NCI-H2171 (cell line): ENCODE results near the gene PTH1R.
"Not testable (repeated sequence)": the region's sequence is repeated elsewhere in the genome, so short reads cannot be mapped to it uniquely, and the experiment has no call there.

ENCODE experiments used
- DNase-seq: peaks from one replicate; lab custom pipeline; 2025; lab: John Stamatoyannopoulos, UW

PTH1R gene

DNA sequence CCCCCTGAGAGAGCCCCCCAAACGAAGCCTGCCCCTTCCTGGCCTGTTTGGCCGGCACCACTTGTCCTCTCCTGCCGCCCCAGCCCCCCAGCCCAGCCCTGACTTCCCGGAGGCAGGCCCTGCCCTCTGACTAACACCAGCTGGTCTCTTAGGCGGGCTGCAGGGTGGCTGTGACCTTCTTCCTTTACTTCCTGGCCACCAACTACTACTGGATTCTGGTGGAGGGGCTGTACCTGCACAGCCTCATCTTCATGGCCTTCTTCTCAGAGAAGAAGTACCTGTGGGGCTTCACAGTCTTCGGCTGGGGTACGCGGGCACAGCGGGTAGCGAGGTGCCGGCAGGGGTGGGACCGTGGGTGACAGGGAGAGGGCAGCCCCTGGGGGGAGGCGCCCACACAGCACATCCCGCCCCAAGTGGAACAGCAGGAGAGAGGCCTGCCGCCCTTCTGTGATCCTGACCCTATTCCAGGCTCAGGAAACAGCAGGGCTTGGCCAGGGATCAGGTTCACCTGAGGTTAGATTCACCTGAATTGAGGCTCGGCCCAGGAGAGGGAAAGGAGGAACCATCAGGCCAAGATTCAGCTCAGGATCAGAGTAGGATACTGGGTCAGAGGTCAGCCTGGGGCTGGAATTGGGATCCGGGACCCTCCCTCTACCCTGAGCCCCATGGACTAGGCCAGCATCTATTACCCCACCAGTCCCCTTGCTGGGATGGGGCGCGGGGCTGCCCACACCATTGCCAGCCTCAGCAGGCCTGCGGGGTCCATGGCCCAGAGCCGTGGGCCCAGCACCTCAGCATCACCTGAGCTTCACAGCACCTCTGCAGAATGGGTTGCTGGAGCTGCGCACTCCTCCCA is 21.9 kb downstream of the PTH1R start:
- DNase-seq, result no peak

DNA sequence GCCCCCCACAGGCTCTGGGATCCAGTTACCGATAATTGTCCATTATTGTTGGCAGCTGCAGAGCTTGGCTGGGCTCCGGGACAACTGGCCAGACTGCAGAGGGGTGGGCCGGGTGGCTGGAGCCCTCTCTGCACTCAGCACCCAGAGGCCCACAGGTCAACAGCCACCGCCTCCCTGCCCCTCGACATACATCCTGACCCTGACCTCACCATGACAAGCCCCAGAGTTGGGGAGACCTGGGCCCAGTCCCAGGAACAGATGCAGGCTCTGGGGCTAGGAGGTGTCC is 22.4 kb downstream of the PTH1R start:
- DNase-seq, result no peak

DNA sequence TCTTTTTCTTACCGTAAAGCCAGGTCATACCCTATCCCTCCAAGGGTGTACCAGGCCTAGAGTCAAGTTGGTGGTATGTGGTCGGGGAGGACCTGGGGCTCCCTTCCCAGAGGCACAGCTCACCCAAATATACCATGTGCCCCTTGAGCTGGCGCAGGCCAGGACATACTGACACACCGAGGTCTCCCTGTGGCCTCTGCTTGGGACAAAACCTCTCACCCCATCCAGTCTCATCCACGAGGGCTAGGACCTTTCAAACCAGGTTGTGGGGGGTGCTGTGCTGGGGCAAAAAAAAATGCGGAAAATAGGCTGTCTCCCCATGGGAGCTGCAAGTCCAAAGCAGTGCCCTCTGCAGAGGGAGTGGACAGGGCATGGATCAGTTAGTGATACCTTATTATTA is 22.8 kb downstream of the PTH1R start:
- no peak for DNase-seq

DNA sequence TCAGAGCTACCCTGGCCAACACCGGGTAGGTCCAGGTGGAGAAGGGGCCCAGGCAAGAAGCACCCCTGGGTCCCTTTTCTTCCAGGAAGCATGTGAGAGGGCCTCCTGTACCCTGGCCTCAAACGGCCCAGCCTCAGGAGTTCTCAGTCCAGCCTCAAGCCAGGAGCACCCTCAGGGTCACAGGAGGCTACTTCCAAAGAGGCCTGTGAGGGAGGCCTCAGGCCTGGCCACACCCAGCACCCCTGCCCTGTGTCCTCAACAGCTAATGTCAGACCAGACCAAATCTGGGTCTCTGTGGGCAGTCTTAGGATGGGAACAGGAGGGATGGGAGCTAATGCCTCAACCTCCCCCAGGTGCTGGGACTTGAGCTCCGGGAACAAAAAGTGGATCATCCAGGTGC is 23.5 kb downstream of the PTH1R start:
- DNase-seq, result no peak

DNA sequence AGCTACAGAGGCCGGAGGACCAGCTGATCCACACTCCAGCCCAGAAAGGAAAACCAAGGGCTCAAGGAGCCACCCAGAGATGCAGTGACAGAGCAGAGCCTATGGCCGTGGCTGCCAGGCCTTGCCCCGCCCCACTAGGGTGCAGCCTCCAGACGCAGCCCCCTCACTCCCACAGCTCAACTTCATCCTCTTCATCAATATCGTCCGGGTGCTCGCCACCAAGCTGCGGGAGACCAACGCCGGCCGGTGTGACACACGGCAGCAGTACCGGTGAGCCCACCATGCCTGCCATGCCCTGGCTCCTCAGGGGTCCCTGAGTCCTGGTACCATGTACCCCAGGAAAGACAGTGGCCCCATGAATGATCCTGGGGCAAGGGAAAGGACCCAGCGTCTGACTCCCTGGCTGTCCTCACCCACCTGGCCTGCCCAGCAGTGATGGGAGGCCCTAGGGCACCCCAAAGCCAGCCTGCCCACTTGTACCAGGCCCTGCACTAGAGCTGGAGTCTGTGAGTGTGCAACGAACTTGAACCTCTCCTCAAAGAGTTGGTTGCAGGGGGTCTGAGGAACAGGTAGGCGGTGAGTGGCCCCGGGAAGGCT is 24.2 kb downstream of the PTH1R start:
- no peak for DNase-seq

DNA sequence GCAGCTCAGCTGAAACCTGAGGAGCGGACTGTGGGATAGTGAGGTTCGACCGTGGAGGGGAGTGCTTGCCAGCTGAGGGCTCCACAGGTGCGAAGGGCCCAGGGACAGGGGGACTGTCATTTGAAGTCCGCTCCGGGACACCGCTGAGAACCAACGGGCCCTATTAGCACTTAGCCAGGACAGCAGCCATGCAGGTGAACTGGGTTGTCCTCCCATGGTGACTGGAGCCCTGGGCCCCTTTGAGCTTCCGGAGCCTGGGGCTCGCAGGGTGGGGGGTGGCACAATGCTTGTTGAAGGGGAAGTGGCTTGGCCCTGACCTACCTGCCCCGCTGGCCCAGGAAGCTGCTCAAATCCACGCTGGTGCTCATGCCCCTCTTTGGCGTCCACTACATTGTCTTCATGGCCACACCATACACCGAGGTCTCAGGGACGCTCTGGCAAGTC is 24.7 kb downstream of the PTH1R start:
- no peak for DNase-seq

DNA sequence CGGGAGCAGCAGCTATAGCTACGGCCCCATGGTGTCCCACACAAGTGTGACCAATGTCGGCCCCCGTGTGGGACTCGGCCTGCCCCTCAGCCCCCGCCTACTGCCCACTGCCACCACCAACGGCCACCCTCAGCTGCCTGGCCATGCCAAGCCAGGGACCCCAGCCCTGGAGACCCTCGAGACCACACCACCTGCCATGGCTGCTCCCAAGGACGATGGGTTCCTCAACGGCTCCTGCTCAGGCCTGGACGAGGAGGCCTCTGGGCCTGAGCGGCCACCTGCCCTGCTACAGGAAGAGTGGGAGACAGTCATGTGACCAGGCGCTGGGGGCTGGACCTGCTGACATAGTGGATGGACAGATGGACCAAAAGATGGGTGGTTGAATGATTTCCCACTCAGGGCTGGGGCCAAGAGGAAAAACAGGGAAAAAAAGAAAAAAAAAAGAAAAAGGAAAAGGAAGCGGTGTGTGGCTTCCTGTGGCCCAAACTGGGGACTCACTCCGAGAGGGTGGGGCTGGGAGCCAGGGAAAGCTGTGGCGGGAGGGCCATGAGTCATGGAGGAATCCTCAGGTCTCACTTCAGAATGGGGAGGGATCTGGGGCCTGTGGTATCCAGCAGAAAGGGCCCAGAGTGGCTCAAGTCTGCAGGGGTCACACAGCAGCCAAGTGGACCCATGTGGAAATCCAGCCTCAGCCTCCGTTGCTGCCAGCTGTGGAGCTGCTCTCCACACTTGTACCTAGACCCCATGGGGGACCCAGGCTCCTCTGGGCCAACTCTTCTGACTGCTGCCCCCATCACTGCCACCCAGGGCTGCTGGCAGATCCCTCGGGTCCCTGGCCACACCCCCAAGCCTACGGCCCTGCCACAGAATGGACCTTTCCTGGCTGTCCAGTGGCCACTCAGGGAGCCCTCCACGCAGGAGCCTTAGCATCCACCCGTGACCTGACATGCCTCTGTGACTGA is 26.1 kb downstream of the PTH1R start:
- no peak for DNase-seq

DNA sequence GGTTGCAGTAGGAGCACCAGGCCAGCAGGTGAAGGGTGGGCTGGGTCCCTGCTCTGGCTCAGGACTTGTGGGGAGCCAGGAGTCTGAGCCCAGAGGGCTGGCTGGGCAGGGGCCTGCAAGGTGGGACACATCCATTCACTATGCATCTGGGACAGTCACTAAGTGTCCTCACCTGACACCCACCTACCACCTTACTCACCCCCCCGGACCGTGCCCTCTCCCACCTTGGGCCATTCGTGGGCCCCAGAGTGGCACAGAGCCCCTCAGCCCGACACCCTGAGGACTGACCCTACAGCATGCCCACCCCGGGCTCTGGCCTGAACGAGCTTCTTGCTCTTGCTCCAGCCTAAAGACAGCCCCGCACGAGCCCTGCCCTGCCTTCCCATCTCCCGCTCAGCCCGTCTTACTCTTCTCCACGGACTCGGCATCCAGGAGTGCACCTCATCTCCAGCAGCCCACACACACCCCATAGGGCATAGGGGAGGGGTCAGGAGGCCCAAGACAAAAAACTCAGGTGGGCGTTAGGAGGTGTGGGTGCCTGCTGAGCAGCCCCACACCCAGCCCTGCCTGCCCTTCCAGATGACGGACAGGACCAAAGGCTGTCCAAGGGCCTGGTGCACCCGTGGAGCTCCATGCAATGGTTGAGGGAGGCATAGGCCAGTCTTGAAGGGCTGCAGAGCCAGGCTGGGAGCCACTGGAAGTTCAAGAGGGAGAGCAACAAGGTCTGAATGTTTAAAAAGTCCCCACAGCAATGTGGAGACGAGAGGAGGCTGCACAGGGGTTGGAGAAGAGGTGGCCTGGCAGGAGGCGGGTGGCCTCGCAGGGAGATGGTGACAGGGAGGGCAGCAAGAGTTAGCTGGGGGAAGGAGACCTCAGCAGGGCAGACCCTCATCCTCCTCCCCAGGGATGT is 27.0 kb downstream of the PTH1R start:
- no peak for DNase-seq

DNA sequence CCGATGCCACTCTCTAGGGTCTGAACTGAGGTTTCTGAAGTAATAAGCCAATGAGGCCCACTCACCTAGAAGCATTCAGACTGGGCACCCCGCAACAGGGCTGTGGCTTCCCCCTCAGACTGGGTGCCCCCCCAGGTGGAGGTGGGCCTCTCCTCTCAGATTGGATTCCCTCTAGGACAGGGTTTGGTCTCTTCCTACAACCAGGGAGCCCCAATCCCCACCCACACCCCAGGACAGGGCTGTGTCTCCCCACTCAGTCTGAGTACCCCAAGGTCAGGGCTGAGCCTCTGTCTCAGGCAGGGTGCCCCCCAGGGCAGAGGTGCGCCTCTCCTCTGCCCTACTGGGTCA is 27.7 kb downstream of the PTH1R start:
- DNase-seq, result no peak

DNA sequence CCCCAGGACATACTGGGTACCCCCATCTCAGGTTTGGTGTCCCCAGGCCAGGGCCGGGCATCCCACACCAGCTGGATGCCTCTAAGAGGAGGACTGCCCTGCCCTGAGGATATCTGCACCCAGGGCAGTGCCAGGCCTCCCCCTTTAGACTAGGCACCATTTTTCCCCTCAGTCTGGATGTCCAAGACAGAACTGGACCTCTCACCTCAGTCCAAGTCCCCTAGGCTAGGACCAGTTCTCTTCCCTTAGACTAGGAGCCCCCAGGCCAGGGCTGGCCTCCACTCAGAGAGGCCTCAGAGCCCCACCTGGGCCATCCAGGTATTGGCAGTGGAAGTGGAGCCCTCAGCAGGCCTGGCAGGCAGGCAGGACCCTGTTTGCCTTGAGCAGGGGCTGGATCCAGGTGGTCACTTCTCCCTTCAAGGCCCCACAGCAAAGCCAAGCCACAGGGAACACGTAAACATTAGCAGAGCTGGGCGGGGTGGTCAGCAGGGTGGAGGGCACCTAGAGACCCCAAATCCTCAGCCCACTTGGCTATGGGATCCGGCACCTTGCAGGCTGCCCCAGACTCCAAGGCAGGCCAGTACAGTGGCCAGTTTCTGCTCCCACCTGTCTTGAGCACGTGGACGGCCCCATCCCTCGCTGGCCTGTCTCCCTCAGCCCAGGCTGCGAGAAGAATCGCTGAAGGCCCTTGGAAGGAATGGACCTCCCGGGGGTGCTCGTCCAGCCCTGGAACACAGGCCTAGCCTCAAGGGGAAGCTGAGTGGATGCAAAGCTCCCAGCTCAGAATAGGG is 28.3 kb downstream of the PTH1R start:
- no peak for DNase-seq

DNA sequence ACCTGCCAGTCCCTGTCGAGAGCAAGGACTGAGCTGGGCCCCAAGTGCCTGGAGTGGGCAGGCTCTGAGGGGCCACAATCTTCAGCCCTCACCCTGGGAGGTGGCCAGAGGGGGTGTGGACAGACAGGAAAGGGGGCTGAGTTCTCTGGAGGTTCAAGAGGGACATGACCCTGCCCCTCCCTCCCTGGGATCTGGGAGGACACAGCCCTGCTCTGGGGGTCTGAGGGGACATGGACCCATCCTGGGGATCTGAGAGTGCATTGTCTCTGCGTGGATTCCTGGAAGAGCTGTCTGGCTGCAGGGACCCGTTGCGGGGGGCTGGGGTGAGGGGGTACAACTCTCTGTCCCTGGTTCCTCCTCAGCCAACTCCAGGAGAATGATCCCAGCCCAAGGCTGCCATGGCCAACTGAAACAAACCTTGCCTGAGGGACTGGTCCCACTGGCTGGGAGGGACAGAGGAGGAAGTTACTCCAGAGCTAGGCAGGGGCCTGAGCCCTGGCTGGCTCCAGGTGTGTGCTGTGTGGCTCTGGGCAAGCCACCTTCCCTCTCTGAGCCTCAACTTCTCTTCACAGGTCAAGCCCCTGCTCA is 29.0 kb downstream of the PTH1R start:
- DNase-seq, result no peak

DNA sequence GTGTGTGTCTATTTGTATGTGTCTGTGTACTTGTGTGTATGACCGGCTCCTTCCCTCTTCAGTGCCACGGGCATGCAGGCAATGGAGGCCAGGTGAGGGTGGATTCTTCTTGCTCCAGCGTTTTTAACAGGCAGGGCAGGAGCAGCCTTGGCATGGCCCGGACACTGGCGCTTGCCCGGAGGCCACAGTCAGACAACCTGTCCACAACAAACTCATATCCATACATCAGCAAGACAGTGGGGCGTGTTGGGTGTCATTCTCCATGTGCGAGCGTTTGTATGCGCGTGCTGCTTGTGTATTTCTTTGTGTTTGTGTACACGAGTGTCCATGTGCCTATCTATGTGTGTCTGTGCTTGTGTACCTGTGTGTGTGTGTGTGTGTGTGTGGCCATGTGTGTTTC is 29.8 kb downstream of the PTH1R start:
- no peak for DNase-seq

DNA sequence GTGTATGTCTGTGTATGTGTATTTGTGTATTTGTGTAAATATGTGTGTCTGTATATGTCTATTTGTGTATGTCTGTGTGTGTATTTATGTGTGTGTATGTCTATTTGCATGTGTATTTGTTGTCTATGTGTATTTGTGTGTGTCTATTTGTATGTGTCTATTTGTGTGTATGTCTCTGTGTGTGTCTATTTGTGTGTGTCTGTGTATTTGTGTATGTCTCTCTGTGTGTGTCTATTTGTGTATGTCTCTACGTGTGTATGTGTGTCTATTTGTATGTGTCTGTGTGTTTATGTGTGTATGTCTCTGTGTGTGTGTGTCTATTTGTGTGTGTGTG is 30.4 kb downstream of the PTH1R start:
- no peak for DNase-seq

DNA sequence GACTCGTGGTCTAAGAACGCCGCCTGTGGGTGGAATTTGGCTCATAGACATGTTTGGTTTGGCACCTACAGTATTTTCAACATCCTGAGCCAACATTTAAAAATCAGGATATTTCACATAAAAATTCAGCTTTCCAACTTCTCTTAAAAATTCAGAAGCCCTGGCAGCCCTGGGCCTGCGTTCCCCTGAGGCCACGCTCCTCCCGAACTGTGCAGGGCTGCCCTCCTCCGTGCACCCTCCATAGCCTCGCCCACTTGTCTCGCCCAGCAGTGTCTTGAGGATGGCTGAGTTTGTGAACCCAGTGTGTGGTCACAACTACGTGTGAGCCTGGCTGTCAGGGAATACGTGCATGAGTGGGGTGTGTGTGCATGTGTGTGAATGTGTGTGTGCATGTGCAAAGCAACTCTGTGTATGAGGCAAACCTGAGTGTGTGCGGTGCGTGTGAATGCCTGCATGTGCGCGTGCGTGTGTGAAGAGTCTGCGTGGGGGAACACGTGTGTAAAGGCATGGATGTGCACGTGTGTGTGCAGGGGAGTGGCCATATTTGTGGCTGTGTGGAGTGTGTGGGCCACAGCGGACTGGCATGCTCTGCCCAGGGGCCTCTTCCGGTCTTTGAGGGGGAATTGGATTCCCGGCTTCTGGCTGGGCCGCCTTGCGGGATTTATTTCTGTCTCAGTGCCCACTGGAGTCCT is 30.9 kb downstream of the PTH1R start:
- no peak for DNase-seq

DNA sequence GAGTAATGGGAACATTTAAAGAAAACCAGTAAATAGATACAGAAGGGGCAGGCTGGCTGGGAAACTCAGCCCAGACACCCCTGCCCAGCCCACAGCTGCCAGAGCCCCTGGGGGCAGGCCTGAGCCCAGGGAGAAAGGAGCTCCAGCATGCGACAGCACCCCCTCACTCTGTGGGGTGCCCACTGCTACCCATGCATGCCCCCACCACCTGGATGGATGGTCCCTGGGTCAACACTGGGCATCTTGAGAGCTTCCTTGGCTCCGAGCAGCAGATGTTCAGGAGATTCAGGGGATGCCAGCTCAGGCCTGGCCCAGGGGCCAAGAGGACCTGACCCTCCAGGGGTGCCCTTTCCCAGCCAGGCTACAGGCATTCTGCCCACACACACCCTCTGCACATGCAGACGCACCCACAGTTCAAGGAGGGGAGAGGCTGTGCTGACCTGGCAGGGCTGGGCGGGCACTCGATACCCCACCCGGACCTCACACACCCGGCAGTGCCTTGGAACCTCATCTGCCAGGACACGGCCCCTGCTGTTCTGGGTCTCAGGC is 31.5 kb downstream of the PTH1R start:
- DNase-seq, result no peak

DNA sequence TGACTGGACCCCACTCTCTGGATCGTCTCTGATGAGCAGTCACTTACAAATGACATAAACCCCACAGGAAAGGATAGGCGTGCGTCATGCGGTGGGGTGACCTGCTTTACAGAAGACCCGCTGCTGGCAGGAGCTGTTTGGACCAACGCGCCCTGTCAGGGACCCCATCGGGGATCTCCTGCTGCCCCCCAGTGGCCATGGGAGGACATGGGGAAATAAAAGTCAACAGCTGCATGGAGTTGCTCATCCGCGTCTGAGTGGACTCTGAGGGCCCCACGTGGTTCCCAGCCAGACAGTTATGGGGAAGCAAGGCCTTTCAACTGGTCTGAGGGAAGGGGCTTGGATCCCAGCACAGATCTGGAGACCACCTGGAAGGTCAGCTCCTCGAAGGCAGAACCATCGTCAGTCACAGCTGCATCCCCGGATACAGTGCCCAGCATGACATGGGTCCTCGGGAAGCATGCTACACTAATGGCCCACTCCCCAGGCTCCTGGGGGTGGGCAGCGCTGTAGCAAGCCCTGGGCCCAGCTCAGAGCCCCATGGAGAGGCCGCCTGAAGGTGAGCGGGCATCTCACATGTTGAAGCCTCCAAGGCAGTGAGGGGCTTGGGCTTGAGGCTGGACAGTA is 32.1 kb downstream of the PTH1R start:
- DNase-seq, result peak; percentile 53

DNA sequence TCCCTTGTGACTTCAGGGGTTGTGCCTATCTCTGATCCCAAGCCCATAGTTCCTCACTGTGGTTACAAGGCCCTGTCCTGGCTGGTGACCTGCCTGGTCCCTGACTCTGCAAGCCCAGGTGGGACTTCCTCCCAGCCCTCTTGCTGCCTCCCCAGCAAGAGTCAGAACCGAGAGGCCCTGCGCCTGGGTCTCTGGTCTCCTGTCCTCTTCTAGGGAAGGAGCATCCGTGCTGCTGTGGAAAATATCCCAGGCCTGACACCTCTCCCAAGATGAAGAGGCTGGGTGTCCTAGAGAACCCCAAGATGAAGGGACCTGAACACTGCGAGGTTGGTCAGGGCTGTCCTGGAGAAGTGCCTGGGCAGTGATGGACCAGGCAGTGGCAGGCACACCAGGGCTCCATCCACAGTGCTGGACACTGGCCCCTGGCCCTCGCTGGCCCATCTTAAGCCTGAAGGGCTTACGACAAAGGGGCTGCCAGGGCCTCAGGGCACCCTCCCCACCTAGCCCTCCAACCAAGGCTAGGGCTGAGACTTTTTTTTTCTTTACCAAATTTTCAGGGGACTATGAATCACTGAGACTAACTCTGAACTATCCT is 32.7 kb downstream of the PTH1R start:
- no peak for DNase-seq

DNA sequence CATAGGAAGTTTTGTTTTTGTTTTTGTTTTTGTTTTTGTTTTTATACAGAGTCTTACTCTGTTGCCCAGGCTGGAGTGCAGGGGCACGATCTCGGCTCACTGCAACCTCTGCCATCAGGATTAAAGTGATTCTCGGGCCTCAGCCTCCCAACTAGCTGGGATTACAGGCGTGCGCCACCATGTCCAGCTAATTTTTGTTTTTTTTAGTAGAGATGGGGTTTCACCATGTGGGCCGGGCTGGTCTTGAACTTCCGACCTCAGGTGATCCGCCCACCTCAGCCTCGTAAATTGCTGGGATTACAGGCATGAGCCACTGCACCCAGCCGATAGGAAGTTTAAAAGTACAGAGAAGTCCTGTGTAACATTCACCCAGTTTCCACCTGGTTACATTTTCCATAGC is 33.4 kb downstream of the PTH1R start:
- not testable (repeated sequence) for DNase-seq

DNA sequence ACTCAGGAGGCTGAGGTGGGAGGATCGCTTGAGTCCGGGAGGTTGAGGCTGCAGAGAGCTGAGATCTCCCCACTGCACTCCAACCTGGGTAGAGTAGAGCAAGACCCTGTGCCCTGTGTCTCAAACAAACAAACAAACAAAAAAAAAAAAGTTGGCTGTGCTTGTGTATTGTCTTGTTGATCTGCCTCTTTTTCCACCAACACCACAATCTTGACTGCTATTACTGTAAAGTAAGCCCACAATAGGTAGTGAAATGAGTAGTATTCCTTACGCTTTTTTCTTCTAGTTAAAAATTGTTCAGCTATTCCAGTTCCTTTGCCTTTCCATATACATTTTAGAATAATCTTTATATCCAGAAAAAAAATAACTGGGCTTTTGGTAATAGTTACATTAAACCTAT is 35.5 kb downstream of the PTH1R start:
- no peak for DNase-seq
